Posterior vena cava (tissue), 2 donors: ENCODE results near the gene FFAR2. TPM values are rescaled to one million over a fixed set of nuclear protein-coding genes. Genes with fewer than 3 reads are reported as not detected.
"Not testable (repeated sequence)": the region's sequence is repeated elsewhere in the genome, so short reads cannot be mapped to it uniquely, and the experiment has no call there.

ENCODE experiments used
- DNase-seq: peaks from one replicate; pipeline ENCODE4 v3.0.0-alpha.2; 2020; ENCODE audit warnings: low spot score
- intact Hi-C, 2 donors: fragments of 100-400 bp; cut with DNase I; formaldehyde crosslinking; loops; one replicate each; pipeline versions ENCODE4 v1.14.1 to v1.14.2; 2022 to 2023
- total RNA-seq, 2 donors: library from RNA; stranded (reverse); fragmentation: NEBNext Ultra II Directional; extraction: Animal tissue kit (Norgen Biotek cat#: 25700); gene quantifications; one replicate each; pipeline ENCODE4 v1.2.1, GENCODE V29; 2021
- donor health status: DM: yes; HTN: yes; CAD: no.
- donor health status: DM: yes; HTN: yes; CAD: no.

The FFAR2 gene
- total RNA-seq, 2 donors from 2014 or later, result 0.95 to 1.8 TPM

DNA sequence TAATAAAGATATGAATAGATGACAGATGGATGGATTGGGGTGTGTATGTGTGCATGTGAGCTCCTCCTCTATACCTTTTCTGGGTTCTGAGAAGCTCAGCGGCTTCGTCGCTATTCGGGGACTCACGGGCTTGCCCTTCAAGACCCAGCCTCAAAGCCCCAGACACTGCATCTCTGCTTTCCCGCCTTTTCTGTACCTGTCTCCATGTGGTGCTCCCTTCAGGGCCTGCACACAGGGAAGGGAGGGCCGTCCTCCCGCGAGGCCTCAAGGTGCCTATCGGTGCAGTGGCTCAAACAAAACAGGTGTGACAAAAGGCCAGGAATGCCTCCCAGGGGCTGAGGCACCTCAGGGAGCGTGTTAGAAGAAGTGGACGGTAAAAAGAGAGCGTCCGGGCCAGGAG is 26.0 kb downstream of the FFAR2 start:
- intact Hi-C loops, result no loop called here

DNA sequence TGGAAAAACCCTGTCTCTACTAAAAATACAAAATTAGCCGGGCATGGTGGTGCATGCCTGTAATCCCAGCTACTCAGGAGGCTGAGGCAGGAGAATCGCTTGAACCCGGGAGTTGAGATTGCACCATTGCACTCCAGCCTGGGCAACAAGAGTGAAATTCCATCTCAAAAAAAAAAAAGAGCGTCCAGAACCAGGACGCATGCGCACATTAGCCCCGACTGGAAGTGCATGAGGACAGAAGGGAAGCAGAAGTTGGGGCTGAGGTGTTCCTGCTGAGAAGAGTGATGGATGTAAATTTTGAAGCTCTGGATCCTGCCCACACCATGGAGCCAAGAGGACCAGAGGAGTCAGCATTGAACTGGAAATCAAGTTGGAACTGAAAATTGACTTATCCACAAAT is 26.5 kb downstream of the FFAR2 start:
- intact Hi-C loops, result not testable (repeated sequence)

More for the DNA sequence above, 26.0 kb downstream of the FFAR2 start:
- no peak for DNase-seq

DNA sequence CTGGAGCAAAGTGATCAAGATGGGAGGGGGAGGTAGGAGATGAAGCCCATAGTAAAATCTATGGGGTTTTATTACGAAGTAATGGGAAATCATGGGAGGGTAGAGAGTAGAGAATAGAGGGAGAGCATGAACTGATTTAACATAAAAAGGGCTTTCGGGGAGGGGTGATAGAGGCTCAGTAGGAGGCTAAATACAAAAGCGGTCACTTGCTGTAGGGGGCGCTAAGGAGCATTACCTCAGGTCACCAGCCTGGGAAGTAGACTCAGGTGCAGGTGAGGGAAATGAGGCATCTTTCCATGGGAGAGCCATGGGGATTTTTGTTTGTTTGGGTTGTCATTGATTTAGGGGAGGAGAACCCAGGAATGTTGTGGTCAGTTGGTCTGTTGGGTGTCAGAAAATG is 28.1 kb downstream of the FFAR2 start:
- intact Hi-C loops, result no loop called here

More for the DNA sequence above, 26.5 kb downstream of the FFAR2 start:
- not testable (repeated sequence) for DNase-seq

DNA sequence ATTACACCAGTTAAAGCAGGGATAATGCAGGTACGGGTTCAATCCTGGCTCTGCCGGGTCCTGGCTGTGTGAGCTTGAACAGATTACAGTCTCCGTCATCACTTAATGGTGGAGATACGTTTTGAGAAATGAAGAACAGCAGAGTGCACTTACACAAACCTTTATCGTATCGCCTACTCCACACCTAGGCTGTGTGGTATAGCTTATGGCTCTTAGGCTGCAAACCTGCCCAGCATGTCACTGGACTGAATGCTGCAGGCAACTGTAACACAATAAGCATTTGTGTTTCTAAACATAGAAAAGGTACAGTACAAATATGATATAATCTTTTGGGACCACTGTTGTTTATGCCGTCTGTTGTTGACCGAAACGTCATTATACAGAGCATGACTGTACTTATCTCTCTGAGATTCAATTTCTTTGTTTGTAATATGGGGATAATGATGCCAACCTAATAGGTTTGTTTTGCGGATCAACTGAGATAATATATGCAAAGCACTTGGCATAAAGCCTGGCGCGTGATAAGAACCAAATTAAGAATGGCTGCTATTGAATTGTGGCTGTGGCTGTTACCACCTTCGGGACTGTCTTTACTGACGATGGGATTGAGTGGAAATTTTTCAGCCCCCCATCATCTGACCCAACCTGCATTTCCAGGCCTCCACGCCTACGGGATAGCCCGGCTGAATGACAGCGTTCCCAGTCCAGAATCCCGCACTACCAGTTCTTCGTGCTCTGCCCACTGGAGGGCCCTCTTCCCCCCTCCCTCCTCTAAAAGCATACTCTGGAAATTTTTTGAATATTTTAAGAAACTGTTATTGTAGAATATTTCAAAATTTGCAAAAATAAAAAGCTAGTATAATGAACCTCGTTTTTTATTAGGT is 31.0 kb downstream of the FFAR2 start:
- peak; percentile 46 for DNase-seq
- intact Hi-C loops, result no loop called here

More for the DNA sequence above, 28.1 kb downstream of the FFAR2 start:
- DNase-seq, result no peak

DNA sequence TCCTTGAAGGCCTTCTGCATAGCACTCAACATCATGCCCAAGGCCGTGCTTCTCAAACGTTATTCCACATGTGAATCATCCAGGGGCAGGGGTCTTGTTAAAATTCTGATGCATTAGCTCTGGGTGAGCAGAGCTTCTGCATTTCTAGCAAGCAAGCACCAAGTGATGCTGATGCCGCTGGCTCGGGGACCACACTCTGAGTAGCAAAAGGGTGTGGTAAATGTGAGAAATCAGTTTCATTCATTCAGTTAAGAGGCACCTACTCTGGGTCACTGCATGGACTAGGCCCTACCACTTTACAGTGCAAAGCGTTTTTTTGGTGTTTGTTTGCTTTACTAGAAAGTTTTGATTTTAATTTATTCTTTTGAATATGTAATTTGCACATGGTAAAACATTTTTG is 35.0 kb downstream of the FFAR2 start:
- intact Hi-C loops, result loop anchor here in 1 of 2 donors (2.0 kb wide), 1 partner anchor 76 kb away; no protein-coding TSS in a partner anchor
- peak; percentile 31 for DNase-seq

DNA sequence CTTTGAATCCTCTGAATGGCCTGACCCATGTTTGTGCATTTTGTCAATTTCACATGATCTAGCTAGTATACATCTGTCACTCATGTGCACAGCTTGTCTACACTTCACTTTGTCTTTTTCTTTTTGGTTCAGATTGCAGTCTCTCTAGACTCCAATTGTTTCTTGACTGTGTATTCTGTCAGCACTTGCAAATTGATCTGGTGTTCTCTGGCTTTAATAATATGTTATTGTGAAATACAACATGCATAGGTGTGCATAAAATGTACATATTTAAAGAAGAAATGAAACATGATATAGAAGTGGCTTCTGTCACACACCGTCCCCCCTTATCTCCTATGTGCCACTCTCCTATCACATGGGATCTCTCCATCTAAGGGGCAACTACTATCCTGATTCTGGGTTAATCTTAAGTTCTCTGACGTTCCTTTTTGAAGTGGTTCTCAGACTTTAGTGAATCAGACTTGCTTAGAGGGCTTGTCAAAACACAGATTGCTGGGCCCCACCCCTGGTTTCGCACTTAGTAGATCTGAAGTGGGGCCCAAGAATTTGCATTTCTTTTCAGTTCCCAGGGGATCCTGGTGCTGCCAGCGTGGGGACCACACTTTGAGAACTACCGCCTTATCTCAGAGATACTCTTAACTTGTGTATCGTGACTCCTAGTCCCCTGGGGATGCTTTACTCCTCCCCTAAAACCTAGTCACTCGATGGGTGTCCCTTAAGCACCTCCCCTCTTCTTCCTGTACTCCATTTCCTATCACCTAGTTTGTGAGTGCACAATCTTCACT is 36.4 kb downstream of the FFAR2 start:
- no peak for DNase-seq
- intact Hi-C loops, result no loop called here

DNA sequence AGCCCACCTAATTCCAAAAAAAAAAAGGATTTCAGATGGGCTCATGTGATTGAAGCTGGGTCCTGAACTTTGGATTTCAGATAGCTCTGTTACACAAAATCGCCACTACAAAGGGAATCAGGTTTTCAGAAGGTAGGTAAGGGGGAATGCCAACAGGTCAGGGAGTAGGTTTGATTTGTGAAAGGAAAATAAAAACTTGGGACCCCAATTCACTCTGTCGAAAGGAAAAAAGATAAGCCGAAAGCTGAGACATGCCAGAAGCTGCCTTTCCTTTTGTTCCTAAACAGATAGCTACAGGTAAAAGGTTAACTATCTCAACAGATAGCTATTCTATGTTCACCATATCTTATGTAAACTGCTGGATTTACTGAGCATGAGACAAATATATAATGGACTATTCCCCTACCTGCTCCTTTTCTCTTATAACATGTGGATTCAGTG is 38.2 kb downstream of the FFAR2 start:
- intact Hi-C loops, result no loop called here
- no peak for DNase-seq

DNA sequence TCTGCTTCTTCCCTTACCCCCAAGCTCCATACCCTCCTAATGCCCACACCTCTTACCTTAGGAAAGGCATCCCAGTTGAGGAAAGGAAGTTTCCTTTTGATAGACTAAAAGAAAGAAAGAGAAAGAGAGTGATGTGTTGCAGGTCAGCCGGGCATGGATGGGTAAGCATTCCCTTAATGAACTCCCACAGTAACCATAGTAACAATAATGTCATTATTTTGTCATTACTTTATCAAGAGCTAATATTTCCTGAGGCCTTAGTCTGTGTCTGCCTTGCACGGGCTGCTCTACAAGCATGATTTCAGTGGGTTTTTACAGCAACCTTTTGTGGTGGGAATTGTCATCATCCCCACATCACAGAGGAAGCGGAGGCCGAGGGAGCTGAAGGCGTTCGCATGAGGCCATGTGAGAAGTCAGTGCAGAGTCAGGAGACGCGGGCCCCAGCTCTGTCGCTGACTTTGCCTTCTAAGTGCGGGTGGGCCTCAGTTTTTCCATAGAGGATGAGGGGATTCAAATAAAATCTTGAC is 39.7 kb downstream of the FFAR2 start:
- intact Hi-C loops, result no loop called here
- DNase-seq, result no peak

DNA sequence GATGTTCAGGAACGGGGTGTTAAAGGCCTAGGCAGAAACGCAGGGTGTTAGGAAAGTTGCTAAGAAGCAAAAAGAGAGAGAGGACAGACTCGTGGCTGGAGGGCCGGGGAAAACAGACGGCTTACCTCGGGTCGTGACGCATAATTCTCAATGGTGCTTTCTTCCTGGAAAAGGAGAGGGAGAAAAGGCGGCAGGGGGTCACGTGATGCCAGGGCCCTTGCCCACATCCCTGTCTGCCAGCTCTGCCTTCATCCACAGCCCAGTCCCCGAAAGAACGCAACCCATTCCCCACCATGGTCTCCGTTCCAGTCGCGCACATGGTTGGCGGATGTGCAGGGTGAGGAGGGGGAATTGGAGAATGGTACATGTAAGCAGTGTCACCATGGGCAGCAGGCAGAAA is 40.6 kb downstream of the FFAR2 start:
- DNase-seq, result no peak
- intact Hi-C loops, result no loop called here

DNA sequence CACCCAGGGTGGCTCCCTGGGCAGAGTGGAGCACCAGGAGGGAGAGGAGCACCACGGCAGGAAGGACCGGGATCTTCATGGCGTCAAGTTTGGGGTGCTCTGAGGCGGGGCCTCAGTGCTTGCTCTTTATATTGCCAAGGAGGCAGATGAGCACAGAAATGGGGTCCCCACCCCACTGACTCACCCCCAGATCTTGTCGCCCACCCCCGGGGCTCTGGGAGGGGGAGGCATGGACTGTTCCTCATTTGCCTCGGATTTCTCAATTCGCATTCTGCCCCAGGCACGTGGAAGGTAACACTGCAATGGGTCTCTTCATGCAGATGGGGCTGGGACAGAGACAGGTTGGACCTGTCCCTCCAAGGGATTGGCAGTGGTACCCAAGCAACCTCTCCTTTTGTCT is 42.3 kb downstream of the FFAR2 start, which contains the start of gene KRTDAP:
TSS of gene KRTDAP (minus strand) at position 101 of the 400 bp plus-strand sequence. CDS start at position 79, 22 bp downstream.
- no peak for DNase-seq
- intact Hi-C loops, result loop anchor here (10.0 kb wide), 2 partner anchors 136 to 216 kb away; partner anchors contain the start of gene FFAR3 (in 2 of the 2)

DNA sequence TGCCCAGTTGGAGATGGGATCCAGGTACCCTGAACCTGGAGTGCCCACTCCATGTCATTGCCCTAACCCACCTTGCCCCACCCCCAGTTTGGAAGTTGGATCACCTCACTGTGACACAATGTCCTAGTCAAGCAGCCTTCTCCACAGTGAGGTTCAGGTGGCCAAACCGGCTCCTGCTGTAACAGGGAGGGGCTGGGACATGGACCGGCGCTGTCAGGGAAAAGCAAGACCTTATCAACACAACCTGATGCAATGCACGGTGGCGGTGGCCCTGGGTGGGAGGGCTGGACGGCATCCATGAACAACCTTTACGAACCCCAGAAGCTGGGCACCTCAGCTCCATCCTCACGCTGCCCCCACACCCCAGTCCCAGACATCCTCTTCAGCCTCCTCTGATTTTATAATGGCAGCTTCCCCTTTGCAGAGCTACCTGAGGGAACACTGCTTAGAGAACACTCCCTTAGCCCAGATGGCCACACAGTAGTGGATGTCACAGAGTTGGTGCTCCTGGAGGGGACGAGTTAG is 43.8 kb downstream of the FFAR2 start:
- DNase-seq, result no peak
- intact Hi-C loops, result loop anchor here (10.0 kb wide), 2 partner anchors 137 to 217 kb away; partner anchors contain the start of gene FFAR3 (in 2 of the 2)

DNA sequence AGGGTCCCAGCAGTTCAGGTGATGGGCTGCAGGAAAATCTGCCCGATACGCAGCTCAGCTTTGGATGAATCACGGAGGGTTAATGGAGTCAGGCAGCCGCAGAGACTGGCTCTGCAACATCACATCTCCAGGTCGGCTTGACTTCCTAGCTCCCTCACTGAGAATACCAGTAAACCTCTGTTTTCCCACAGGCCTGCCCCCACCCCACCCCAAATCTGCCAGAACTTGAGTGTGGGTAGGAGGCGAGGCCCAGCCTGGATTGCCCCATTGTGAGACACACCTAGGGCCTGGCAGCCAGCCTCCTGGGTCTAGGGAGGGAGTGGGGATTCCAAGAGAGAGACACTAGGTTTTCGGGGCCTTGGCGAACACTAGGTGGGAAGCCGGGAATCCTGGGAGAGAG is 45.9 kb downstream of the FFAR2 start:
- intact Hi-C loops, result loop anchor here (10.0 kb wide), 2 partner anchors 139 to 219 kb away; partner anchors contain the start of gene FFAR3 (in 2 of the 2)

DNA sequence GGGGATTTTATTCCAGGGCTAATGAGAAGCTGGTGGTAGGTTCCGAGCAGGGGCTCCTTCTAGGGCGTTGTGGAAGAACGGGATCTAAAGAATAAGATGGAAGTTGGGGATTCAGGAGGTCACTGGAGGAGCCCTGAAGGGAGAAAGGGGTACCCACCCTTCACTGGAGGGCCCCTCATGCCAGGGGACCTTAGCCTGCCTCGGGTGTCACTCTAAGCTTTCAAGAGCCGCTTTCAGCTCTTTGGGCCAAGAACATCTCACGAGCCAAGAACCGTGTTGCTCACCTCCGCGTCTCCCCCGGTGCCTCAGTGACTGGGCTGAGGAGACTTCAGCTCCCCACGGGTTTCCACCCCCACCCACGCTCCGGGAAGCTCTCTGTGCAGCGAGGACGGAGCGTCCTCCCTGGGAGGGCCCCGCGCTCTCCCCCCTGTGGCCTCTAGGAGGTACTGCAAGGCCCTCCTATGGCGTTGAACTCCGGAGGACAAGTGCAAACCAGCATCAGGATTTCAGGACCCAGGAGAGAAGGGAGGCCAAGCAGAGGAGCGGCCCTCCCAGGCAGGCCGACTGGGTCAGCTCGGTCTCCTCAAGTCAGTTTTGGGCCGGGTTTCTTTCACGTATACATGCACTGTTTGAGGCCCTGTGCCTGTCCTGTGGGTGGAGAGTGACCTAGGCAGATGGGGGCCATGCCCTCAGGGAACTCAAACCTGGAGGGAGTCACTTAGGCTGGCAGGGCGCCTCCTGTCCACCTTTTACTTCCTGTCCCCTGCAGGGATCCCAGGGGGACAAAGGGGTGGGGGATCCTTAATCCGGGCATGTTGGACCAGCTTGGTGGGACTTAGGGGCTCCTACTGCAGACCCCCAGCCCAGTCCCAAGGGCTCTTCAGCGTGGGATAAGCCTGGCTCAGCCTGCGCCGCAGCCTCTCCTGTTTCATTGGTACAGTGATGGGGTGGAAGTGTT is 47.3 kb downstream of the FFAR2 start:
- intact Hi-C loops, result loop anchor here (10.0 kb wide), 2 partner anchors 141 to 221 kb away; partner anchors contain the start of gene FFAR3 (in 2 of the 2)
- peak; percentile 91 for DNase-seq

More for the DNA sequence above, 45.9 kb downstream of the FFAR2 start:
- DNase-seq, result no peak

DNA sequence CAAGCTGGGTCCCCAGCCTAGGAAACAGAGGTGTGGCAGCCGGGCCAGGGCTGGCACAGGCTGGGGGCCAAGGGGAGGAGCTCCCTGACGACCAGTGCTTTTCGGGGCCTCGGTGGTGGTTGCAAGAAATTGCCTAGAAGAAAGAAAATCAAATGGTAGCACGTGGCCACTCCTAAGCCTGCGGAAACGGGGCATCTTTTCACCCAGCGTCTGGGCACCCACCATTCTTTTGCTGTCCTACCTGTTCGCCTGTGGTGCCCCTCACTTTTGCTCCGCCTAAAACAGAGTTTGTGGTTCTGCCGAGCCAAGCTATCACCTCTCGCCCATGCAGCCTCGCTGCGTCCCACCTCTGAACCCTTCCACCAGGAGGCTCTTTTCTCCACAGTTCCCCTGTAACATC is 49.3 kb downstream of the FFAR2 start:
- no peak for DNase-seq
- intact Hi-C loops, result loop anchor here (10.0 kb wide), 2 partner anchors 143 to 223 kb away; partner anchors contain the start of gene FFAR3 (in 2 of the 2)

DNA sequence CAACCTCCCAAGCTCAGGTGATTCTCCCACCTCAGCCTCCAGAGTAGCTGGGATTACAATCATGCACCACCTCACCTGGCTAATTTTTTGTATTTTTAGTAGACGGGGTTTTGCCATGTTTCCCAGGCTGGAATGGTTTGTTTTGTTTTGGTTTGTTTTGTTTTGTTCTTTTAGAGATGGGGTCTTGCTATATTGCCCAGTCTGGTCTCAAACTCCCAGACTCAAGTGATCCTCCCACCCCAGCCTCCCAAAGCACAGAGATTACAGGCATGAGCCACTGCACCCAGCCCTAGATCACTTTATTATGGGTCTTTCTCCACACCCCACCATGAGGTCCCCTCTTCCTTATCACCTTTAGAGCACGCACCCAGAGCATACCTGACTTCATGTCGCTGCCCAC is 50.2 kb downstream of the FFAR2 start:
- no peak for DNase-seq
- intact Hi-C loops, result loop anchor here (10.0 kb wide), 2 partner anchors 143 to 223 kb away; partner anchors contain the start of gene FFAR3 (in 2 of the 2)

DNA sequence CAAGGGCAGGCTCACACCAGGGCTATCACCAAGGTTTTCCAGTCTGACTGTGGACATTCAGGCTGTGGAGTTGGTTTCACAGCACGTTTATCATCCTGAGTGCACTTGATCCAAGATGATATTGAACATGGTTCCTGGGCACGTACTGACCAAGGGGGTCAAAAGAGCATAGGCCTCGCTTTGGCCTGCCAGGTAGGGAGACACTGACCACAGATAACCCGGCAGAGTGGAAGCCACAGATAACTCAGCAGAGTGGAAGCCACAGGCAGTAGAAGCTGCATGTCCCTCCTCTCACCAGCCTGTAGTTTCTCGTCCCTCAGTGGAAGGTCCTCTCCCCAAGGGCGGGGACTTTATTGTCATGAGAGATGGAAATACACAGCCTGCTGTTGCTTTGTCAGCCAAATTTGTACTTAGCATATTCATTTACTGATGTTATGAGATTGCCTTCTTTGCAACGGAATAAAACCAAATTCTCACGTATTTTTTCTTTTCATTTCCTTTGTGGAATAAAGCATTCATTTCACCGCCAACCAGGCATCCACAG is 51.0 kb downstream of the FFAR2 start:
- intact Hi-C loops, result loop anchor here (10.0 kb wide), 2 partner anchors 144 to 224 kb away; partner anchors contain the start of gene FFAR3 (in 2 of the 2)
- DNase-seq, result no peak

DNA sequence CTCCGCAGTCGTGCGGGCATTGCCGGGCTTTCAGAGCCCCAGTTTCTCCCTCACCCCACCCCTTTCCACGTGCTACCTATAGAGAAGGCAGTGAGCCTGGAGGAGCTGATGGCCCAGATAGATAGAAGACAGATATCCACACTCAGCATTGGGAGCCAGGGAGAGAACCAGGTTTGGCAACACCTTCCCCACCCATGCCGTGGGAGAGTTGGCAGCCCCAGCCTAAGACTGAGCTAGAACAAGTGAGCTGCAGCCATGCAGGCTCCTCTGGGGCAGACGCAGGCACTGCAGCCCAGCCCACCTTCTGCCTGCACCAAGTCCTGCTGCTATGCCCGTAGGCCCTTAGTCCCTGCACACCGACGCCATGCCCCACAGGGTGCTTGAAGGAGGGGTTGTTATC is 52.6 kb downstream of the FFAR2 start:
- DNase-seq, result no peak
- intact Hi-C loops, result no loop called here
